Peyer's patch (tissue), 4 donors: Measurements from ENCODE around the gene CCDC167. TPM values are rescaled to one million over a fixed set of nuclear protein-coding genes. Genes with fewer than 3 reads are reported as not detected.
A peak's percentile ranks its signal among the peaks of the same experiment; 100 is the strongest.

ENCODE experiments used
- DNase-seq, 3 donors: peaks; one replicate each; pipeline ENCODE4 v3.0.0-alpha.2; 2017 to 2019
- H3K27ac ChIP-seq, 4 donors: fragments of 200-600 bp; sonication (generic); one replicate each; pipeline ENCODE4 v1.5.1; 2016 to 2019
- H3K27me3 ChIP-seq, 2 donors: fragments of 200-600 bp; sonication (generic); one replicate each; pipeline ENCODE4 v1.5.1; 2019
- H3K36me3 ChIP-seq, 3 donors: fragments of 200-600 bp; sonication (generic); one replicate each; pipeline ENCODE4 v1.5.1; 2016 to 2019
- H3K4me1 ChIP-seq, 4 donors: fragments of 200-600 bp; sonication (generic); one replicate each; pipeline ENCODE4 v1.5.1; 2016 to 2019
- H3K4me3 ChIP-seq, 4 donors: fragments of 200-600 bp; sonication (generic); 1 replicate in 3 of 4; 2 replicates in 1 of 4; pipeline ENCODE4 v1.5.1; 2016 to 2019; ENCODE audit warnings: mild to moderate bottlenecking in 1 of 4
- H3K9me3 ChIP-seq, 4 donors: fragments of 200-600 bp; sonication (generic); one replicate each; pipeline ENCODE4 v1.5.1; 2016 to 2019; ENCODE audit warnings: mild to moderate bottlenecking in 1 of 4
- POLR2A ChIP-seq, 2 donors: fragments of 450-650 bp; IDR thresholded peaks; one replicate each; pipeline ENCODE4 v1.5.1; 2017; ENCODE audit warnings: antibody characterized with exemption in 2 of 2, mild to moderate bottlenecking in 2 of 2, moderate library complexity in 2 of 2
- total RNA-seq, 4 donors: library from RNA; depleted of rRNA; stranded (reverse); fragments of >200 nt; gene quantifications; one replicate each; pipeline ENCODE4 v1.1.0, GENCODE V29; 2016
- TF ChIP-seq, protein P1 (sequence below), 6 experiments: fragments of 450-650 bp in 4 of 6; fragments of 200-600 bp in 2 of 6; sonication (generic) in 1 of 6; IDR thresholded peaks; one replicate each; pipeline ENCODE4 v1.5.1; 2017 to 2019; ENCODE audit warnings: antibody characterized with exemption in 6 of 6, mild to moderate bottlenecking in 3 of 6, moderate library complexity in 1 of 6

CCDC167 gene
- total RNA-seq, 4 donors from 2014 or later, result 8.0 to 28.1 (median 19.3) TPM

GRCh38 chr6:37544530-37544929 lies 44.8 kb upstream of the CCDC167 start:
- DNase-seq, result peak in 1 of 3 donors; percentile 35
- Histone ChIP-seq H3K36me3 (no peaks in the 10 kb centered on the region), H3K9me3 (no peaks in the 10 kb centered on the region), H3K4me3 (no peak overlapping the region), H3K27ac (no peak overlapping the region), H3K27me3 (no peaks in the 10 kb centered on the region), H3K4me1 (peaks cover 0 to 12% (median 1%) of the 10 kb centered on the region in 4 donors)
- no peak for TF ChIP-seq POLR2A (IDR thresholded peaks at IDR 0.05)

DNA sequence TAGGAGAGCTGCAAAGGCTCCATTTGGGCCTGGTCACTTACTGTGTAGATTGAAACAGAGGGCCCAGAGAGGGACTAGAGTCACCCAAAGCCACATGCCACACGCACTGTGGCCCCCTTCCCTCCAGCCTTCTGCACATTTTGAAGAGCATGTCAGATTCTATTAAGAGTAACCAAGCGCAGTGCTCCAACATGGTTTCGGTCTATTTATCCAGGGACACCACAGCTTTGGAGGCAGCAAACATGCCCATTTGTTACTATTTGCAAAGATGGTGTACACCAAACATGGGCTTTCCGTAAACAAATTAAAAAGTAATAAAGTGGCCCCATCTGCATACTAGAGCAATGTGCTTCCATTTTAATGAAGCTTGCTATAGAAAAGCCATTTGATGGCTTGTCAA lies 43.7 kb upstream of the CCDC167 start:
- H3K9me3 ChIP-seq, result no peaks in the 10 kb centered on the region
- no peak overlapping the region for H3K4me3 ChIP-seq
- no peaks in the 10 kb centered on the region for H3K27me3 ChIP-seq
- no peak for DNase-seq
- no peaks in the 10 kb centered on the region for H3K36me3 ChIP-seq
- no peak overlapping the region for H3K27ac ChIP-seq
- TF ChIP-seq, protein P1, sequence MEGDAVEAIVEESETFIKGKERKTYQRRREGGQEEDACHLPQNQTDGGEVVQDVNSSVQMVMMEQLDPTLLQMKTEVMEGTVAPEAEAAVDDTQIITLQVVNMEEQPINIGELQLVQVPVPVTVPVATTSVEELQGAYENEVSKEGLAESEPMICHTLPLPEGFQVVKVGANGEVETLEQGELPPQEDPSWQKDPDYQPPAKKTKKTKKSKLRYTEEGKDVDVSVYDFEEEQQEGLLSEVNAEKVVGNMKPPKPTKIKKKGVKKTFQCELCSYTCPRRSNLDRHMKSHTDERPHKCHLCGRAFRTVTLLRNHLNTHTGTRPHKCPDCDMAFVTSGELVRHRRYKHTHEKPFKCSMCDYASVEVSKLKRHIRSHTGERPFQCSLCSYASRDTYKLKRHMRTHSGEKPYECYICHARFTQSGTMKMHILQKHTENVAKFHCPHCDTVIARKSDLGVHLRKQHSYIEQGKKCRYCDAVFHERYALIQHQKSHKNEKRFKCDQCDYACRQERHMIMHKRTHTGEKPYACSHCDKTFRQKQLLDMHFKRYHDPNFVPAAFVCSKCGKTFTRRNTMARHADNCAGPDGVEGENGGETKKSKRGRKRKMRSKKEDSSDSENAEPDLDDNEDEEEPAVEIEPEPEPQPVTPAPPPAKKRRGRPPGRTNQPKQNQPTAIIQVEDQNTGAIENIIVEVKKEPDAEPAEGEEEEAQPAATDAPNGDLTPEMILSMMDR (IDR thresholded peaks at IDR 0.05), result no peak
- no peak for TF ChIP-seq POLR2A (IDR thresholded peaks at IDR 0.05)
- peaks cover 0 to 12% (median 1%) of the 10 kb centered on the region in 4 donors for H3K4me1 ChIP-seq

DNA sequence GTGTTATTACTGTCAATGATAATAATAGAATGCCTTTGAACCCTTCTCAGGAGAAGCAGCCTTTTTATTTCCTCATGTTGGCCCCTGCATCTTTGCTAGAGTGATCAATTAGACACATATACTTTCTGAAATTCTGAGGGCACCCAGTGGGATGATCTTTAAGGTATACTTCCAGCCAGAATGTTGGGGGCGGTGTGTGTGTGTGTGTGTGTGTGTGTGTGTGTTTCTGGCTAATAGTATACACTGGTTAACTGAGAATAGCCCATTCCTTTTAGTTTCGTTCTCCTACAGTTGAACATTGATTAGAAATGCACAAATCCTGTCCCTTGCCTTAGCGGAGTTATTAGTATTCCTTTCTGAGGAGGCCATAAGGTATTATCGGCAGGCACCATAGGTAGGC lies 41.7 kb upstream of the CCDC167 start:
- no peak for DNase-seq
- no peak overlapping the region for H3K4me3 ChIP-seq
- H3K4me1 ChIP-seq, result peaks cover 0 to 3% (median under 1%) of the 10 kb centered on the region in 4 donors
- H3K27me3 ChIP-seq, result peaks cover 0 to 5% of the 10 kb centered on the region in 2 donors
- TF ChIP-seq, protein P1 (IDR thresholded peaks at IDR 0.05), result no peak
- TF ChIP-seq POLR2A (IDR thresholded peaks at IDR 0.05), result no peak
- no peaks in the 10 kb centered on the region for H3K36me3 ChIP-seq
- no peaks in the 10 kb centered on the region for H3K9me3 ChIP-seq
- no peak overlapping the region for H3K27ac ChIP-seq

DNA sequence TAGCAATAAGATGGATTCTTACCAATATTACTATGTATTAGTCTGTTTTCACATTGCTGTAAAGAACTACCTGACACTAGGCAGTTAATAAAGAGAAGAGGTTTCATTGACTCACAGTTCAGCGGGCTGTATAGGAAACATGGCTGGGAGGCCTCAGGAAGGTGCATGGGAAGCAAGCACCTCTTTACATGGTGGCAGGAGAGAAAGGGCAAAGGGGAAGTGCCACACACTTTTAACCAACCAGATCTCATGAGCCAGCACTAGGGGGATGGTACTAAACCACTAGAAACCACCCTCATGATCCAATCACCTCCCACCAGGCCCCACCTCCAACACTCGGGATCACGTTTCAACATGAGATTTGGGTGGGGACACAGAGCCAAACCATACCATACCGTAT lies 40.7 kb upstream of the CCDC167 start:
- Histone ChIP-seq H3K4me3 (no peak overlapping the region), H3K4me1 (peaks cover 0 to 10% (median 7%) of the 10 kb centered on the region in 4 donors), H3K27me3 (peaks cover 0 to 15% of the 10 kb centered on the region in 2 donors), H3K27ac (no peak overlapping the region), H3K36me3 (no peaks in the 10 kb centered on the region), H3K9me3 (no peaks in the 10 kb centered on the region)
- DNase-seq, result no peak
- TF ChIP-seq, protein P1 (IDR thresholded peaks at IDR 0.05), result no peak
- no peak for TF ChIP-seq POLR2A (IDR thresholded peaks at IDR 0.05)

- peaks cover 0 to 15% of the 10 kb centered on the region in 2 donors for H3K27me3 ChIP-seq
- H3K36me3 ChIP-seq, result no peaks in the 10 kb centered on the region
- DNase-seq, result no peak
- H3K4me1 ChIP-seq, result peaks cover 0 to 11% (median 8%) of the 10 kb centered on the region in 4 donors
- no peaks in the 10 kb centered on the region for H3K9me3 ChIP-seq
- no peak for TF ChIP-seq POLR2A (IDR thresholded peaks at IDR 0.05)
- TF ChIP-seq, protein P1 (IDR thresholded peaks at IDR 0.05), result no peak
- H3K4me3 ChIP-seq, result no peak overlapping the region
- no peak overlapping the region for H3K27ac ChIP-seq
Observed at GRCh38 chr6:37540029-37540352, 40.3 kb upstream of the CCDC167 start.

- no peaks in the 10 kb centered on the region for H3K9me3 ChIP-seq
- peaks cover 0 to 11% (median 8%) of the 10 kb centered on the region in 4 donors for H3K4me1 ChIP-seq
- H3K27me3 ChIP-seq, result peaks cover 0 to 15% of the 10 kb centered on the region in 2 donors
- H3K36me3 ChIP-seq, result no peaks in the 10 kb centered on the region
- no peak for DNase-seq
- H3K4me3 ChIP-seq, result no peak overlapping the region
- H3K27ac ChIP-seq, result no peak overlapping the region
- TF ChIP-seq, protein P1 (IDR thresholded peaks at IDR 0.05), result no peak
Observed at GRCh38 chr6:37539171-37540028, 39.7 kb upstream of the CCDC167 start.
